ENCODE data around the gene ZCWPW1.

The ZCWPW1 gene

DNA sequence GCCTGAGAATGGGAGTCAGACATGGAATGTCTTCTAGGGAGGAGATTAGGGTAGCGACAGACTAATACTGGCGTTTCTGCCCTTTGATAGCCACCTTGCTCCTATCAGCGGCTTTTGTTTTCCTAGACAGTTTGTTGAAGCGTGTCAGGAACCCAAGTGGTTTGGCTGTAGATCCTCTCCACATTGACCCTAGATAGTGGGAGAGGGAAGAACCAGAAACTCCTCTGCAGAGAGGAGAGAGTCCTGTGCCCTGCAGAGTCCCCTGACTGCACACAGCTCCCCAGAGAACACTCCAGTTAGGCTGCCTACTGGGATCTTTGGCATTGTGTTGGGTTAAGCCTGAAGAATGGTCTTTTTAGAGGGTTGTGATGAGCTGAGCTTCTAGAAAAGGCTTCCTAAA is 3.5 kb upstream of the ZCWPW1 start:
- DNase-seq, result no peak

DNA sequence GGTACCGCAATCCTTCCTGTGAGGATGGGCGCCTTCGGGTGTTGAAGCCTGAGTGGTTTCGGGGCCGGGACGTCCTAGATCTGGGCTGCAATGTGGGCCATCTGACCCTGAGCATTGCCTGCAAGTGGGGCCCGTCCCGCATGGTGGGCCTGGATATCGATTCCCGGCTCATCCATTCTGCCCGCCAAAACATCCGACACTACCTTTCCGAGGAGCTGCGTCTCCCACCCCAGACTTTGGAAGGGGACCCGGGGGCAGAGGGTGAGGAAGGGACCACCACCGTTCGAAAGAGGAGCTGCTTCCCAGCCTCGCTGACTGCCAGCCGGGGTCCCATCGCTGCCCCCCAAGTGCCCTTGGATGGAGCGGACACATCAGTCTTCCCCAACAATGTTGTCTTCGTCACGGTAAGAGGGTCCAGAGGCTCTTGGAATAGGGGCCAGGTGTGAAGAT is 2.8 kb upstream of the ZCWPW1 start:
- DNase-seq, result no peak

DNA sequence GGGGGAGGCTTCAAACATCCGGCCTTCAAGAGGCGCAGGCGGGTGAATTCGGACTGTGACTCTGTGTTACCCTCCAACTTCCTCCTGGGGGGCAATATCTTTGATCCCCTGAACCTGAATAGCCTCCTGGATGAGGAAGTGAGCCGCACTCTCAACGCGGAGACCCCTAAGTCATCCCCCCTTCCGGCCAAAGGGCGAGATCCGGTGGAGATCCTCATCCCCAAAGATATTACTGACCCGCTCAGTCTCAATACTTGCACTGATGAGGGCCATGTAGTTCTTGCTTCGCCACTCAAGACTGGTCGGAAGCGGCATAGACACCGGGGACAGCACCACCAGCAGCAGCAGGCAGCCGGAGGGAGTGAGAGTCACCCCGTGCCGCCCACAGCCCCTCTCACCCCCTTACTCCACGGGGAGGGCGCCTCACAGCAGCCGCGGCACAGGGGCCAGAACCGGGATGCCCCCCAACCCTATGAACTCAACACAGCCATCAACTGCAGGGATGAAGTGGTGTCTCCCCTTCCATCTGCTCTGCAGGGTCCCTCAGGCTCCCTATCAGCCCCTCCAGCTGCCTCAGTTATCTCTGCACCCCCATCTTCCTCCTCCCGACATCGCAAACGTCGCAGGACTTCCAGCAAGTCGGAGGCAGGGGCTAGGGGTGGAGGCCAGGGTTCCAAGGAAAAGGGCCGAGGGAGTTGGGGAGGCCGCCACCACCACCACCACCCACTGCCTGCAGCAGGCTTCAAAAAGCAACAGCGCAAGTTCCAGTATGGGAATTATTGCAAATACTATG is 2.2 kb upstream of the ZCWPW1 start:
- DNase-seq, result peak; percentile 21

DNA sequence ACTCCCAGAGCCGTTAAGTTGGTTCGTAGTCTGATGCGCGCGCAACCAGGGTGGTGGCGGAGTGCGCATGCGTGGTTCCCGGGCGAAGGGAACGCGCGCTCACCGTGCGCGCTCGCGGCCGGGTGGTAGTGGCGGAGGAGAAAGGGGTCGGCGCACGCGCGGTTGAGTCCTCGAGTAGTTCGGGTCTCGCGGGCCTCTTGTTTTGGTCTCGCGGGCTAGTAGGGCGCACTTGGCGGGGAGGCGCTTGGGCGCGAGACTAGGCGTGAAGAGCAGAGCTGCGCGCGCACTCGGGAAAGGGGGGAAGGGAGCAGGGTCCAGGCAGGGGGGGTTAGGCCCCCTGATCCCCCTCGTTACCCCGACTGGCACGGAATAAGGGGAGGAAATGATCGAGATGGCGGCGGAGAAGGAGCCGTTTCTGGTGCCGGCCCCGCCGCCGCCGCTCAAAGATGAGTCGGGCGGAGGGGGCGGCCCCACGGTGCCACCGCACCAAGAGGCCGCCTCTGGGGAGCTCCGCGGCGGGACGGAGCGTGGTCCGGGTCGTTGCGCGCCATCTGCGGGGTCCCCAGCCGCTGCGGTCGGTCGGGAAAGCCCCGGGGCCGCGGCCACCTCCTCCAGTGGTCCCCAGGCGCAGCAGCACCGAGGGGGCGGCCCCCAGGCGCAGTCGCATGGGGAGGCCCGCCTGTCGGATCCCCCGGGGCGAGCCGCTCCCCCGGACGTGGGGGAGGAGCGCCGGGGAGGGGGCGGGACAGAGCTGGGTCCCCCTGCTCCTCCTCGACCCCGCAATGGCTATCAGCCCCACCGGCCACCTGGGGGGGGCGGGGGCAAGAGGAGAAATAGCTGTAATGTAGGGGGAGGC is 1.4 kb upstream of the ZCWPW1 start, which contains the start of gene MEPCE:
Gene MEPCE (plus strand): TSS at position 195 of the 856 bp plus-strand sequence. CDS start 188 bp downstream, at position 383.
- DNase-seq, result peak; percentile 98

DNA sequence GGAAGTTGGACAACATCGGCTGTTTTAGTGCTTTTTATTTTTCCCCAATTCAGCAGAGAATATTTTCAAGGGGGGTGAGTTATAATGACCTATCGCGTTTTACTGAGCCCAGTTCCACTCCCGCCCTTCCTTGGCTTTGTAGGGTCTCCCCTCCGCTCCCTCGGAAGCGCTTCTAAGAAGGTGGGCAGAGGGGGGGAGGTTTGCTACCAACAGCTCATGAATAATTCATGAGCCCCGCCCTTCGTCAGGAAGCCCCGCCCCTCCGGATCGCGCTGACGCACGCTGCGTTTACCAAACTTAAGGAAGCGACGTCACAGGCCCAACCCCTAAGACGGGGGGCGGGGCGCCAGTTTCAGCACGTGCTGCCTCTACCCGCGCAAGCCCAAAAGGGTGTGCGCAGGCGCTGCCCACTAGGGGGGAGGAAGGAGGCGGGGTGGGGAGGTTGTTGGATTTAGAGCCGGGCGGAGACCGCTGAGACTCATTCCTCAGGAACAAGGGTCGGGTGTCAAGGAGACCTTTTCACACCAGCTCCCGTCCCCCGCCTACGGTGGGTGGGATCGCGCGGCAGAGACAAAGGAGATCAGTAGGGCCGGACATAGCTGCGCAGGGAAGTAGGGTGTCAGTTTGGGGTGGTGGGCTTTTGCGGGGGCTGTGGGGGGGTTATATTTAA is 599 bp upstream of the ZCWPW1 start:
- peak; percentile 100 for DNase-seq

DNA sequence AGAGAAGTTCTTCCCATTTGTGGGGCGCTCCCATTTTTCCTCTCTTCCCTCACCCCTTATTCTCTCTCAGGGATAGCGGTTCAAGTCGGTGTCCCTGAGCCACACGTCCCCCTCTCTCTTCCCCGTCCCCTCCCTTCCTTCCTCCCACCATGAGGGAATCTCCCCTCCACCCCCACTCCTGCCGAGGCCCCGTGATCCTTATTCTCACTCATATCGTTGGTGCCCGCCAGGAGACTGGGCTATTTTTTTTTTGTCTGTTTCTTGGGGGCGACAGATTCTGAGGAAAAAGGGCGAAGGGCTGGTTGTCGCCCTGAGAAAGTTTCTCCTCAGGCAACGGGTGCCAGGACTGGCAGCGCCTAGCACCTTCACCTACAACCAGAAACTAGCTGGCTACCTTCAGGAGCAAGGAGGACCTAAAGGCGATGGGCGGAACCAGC is 723 bp downstream of the ZCWPW1 start:
- DNase-seq, result no peak

DNA sequence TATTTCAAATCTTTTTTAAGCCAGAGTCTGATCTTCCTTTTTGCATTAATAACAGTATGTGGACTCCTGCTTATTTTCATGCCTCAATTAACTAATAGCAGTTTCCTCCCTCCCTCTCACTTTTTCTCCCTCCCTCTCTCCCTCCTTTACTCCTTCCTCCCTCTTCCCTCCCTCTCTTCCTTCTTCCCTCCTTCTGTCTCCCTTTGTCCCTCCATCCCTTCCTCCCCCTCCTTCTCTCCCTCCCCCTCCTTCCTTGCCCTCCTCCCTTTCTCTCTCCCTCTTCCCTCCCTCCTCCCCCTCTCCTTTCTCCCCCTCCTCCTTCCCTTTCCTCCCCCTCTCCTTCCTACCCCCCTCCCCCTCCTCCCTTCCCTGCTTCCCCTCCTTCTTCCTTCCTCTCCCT is 2.0 kb downstream of the ZCWPW1 start:
- no peak for DNase-seq

DNA sequence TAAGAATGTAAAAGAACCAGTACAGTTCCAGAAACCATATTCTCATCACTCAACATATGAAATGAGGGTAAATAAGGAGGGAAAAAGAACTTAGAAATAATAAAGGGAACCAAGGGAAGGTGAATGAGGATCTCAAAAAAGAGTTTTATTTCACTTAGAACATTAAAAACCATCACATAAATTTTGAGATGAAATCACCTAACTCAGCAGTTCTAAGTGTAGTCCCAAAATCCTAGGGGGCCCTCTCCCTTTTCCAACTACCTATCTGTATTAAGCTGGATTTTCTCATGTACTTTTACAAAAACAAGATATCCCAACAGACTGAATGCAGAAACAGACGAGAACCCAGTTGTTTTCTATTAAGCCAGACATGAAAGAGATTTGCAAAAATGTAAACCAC is 3.2 kb downstream of the ZCWPW1 start:
- DNase-seq, result no peak

DNA sequence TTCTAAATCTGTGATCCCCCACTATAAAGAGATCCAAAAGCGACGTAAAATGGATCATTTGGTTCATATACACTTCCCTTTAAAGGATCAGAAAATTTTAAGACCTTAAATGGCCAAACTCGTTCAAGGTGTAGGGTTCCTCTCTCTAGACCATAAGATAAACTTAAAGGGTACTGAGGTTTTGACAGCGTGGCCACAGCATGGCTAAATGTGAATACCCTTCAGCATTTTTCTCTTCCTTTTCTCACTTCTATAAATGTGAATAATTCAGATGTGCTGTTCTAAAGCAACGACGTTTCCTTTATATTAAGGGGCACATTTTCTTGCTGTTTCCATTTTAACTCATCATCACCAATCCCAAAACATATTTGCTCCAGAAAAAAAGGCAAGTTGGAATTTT is 5.2 kb downstream of the ZCWPW1 start:
- DNase-seq, result no peak

DNA sequence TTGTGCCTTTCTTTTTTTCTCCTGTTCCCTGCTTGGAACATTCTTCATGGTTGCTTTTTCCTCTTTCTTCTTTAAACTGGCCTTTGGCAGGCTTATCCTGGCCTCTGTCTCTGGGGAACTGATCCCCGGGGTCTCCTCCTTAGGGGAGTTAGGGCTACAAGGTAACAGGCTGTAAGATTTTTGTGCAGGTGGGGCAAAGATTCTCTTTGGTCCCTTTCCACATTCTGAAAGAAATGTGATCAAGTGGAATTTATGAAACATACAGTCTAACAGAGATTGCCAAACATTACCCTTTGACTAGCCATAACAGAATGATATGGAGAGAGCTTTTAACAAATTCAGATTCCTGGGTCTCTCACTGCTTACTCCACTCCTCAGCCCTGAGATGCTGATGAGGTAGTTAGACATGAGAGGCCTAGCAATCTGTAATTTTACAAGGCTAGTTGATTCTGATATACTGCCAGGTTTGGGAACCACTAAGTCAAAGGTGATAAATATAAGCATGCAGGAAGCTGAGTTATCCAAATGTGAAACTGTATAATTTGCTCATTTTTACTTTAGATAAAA is 8.8 kb downstream of the ZCWPW1 start:
- no peak for DNase-seq

DNA sequence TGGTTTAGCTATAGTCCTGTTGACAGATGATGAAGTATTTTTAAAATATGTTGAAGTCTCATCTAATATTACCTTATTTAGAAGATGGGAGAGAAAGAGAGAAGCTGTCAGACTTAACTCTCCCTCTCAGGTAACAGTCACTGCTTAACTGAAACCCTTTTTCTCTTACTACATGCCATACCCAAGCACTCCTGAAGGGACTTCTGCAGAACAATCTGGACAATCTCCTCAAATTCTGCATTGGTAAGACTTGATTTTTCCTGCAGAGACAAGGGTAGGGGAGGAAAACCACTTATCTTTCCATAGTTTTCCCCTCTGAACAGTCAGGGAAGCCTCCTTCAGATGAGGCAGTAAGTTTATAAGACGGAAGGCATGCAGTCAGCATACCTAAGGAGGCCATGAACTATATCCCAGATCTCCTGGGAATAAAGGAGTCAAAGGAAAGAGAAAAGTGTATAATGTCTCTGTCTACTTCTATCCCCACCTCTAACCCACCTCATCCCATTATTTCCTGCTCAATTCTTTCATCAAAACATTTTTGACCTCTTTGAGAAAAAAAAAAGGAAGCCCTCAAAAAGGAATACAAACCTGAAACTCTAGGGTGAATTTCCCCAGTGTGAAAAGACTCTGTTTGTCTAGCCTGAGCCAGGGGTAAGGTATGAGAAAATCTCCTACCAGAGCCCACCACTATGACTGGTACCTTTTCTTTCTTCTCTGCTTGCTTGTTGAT is 9.4 kb downstream of the ZCWPW1 start:
- no peak for DNase-seq

DNA sequence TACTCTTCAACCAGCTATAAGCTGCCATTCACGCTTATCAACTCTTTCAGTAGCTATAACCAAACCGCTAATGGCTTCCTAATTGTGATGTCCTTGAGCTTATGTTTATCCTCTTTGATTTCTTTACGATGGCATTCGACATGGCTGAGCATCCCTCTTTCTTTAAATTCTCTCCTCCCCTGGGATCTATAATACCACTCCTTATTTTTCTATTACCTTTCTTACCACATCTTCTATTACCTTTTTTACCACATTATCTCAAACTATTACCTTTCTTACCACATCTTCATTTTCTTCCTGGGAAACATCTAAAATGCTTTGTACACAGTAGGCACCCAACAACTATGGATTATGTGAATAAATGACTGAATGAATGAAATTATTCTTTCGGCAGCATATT is 13.1 kb downstream of the ZCWPW1 start:
- DNase-seq, result no peak

DNA sequence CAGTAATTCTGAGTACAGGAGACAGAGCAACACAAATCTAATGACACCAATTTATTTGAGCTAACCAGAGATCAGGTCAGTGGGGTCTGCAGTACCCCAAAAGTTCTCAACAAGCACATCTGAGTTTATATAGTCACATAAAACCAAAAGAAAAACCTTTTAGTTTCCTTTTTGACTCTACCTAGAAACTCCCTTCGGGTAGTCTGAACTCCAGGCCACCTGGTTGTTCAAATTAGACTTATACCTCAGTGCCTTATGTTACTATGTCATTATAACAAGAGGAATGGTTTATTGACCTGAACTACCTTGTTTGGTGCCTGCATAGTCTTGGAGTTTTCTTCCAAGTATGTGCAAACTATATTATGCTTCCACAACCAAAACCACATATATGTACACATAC is 14.6 kb downstream of the ZCWPW1 start:
- no peak for DNase-seq

DNA sequence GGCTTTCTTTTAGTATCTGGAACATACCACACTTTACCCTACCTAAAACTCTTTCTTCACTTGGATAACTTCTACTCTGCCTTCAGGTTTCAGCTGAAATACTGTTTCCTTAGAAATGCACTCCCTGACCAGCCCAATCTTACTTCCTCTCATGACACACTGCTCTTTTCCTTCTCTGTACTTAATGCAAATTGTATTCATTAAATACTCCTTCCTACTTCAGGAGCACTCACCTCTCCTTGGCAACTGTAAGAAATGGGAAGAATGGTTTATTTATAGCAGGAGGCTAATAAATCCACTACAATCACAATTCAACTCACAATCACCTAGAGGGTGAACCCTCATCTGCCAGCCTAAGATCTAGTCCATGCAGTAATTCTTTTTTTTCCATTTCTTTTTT is 15.2 kb downstream of the ZCWPW1 start:
- DNase-seq, result no peak

DNA sequence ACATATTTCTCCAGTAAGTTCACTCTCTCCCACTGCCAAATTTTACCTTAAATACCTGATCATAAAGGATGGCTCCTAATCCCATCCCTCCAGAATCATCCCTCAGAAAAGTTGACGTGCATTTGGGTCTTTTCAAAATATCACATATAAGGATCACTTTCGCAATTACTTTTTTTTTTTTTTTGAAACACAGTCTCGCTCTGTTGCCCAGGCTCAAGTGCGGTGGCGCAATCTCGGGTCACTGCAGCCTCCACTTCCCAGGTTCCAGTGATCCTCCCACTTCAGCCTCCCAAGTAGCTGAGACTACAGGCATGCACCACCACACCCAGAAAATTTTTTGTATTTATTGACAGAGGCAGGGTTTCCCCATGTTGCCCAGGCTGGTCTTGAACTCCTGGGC is 17.4 kb downstream of the ZCWPW1 start:
- no peak for DNase-seq

DNA sequence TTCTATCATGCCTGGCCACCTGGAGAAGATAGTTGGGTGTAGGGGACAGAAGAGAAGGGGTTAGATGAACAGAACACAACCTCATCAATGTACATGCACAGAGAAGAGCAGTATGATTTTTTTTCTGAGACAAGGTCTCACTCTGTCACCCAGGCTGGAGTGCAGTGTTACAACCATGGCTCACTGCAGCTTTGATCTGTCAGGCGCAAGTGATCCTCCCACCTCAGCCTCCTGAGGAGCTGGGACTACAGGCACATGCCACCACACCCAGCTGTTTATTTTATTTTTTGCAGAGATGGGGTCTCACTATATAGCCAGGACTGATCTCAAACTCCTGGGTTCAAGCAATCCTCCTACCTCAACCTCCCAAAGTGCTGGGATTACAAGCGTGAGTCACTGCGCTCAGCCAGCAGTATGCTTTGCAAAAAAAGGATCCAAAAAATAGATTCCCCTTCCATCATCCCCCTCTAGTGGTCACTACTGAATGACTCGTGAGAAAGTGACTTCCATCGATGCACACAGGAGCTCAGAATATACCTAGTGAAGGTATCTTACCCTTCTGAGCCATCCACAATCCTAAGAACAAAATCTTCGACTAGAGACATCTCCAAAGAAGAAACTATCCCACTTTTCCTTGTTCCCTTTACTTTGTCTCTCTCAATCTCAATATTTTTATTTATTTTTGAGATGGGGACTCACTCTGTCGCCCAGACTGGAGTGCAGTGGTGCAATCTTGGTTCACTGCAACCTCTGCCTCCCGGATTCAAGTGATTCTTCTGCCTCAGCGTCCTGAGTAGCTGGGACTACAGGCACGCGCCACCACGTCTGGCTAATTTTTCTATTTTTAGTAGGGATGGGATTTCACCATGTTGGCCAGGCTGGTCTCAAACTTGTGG is 21.0 kb downstream of the ZCWPW1 start:
- DNase-seq, result peak; percentile 84

DNA sequence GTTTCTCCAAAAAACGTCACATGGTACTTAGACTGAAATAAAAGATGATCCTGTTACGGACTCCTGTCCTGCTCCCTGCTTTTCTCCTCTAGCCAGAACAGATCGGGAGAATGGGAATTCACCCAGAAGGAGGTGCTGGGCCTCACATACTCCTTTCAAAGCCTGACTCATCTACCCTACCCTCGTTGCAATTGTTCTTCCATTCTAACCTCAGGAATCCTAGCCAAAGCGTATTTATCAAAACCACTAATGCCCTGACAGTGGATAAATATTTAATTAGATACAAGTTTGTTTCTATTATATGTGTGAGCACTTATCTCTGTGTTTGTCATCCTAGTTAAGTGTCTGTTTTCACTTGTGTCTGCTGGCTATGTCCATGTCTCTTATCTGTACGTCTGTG is 21.7 kb downstream of the ZCWPW1 start:
- DNase-seq, result no peak

DNA sequence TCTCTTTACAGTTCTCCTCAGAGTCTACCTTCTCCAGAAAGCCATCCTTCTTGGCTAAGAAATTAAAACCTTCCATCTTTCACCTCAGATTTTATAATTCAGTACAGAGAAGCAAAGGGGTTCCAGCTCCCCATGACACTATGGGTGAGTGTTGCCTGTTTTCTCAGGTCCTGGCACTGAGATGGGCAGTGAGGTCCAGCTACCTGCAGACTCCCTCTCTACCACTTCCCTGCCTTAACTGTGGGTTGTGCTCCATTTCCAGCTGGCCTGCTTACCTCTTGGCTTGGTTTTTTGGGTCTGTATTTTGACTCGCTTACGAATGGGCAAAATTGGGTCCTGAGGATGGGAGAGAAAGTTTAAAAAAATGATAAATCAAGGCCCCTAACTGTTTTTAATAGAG is 26.3 kb downstream of the ZCWPW1 start:
- DNase-seq, result no peak

DNA sequence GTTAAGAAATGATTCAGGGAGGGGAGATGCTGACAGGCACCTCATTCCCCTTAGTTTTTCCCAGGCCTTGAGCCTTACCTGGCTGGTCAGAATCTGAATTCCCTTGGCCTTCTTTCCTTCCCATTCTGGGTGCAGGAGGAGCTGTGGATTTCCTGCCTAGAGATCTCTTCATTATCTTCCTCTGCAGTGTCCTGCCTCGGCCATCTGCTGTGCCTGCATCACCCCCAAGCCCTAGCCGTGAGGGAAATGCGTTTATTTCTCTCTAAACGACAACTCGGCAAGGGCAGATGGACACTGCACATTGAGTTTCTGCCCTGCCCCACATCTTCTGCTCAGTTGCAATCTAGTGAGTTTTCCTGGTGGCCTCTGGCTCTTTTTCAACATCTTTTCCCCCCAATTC is 26.7 kb downstream of the ZCWPW1 start:
- DNase-seq, result no peak

DNA sequence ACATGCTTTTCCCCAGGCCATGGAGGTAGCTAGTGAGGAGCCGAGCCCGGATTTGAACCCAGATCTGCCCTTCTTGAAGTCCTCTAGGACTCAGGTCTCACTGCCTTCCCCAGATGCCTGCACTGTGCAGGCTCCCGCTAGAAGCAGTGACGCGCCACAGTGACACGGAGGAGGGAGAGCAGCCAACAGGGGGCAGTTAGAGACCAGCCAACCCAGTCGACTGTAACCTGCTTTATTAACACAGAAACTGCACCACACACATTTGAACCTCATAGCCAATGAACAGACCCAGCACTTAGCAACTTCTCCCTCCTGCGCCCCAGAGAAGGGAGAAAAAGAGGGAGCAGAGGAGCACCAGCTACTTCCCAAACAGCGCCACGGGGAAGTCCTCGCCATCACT is 27.8 kb downstream of the ZCWPW1 start:
- no peak for DNase-seq

DNA sequence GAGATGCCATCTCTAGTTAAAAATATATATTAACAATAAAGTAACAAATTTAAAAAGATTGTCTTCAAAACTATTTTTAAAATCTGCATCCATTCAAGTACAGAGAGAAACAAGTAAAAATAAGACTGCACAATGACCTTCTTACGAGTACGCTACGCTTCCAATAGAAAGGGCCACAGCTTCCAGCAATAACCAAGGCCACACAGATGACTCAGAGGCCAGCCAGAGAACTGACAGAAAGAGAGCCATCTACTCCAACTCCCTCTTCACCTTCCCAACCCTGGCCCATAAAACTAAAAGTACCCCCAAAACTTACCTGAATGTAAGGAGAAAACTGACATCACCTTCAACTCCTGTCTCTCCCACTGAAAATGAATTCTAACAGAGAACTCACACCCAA is 28.5 kb downstream of the ZCWPW1 start:
- DNase-seq, result no peak

Data from suppressor macrophage treated with lipopolysaccharide for 4 hours (primary cell).